ENCODE measurements around the gene OVAAL. TPM values are rescaled to one million over a fixed set of nuclear protein-coding genes. Genes with fewer than 3 reads are reported as not detected.

OVAAL gene
- total RNA-seq, 2 donors from 2014 or later, result not detected

Other genes starting within 250 kb of the OVAAL start
- 10 to 100 TPM; 26.8 to 30.2 TPM for gene ACBD6, start 56.4 kb upstream of the OVAAL start, total RNA-seq
- gene XPR1, start 73.1 kb downstream of the OVAAL start, total RNA-seq, result 10 to 100 TPM; 14.9 to 38.3 TPM